Measurements from ENCODE around the gene COL15A1. TPM values are rescaled to one million over a fixed set of nuclear protein-coding genes. Genes with fewer than 3 reads are reported as not detected.
A peak's percentile ranks its signal among the peaks of the same experiment; 100 is the strongest.

The COL15A1 gene
- total and polyA plus RNA-seq, 2 of the 13 experiments (the other 11 are each of a cell fraction or from before 2014, with no cell fraction given) = not detected

- peaks cover 6% of the 10 kb centered on the region for H3K4me1 ChIP-seq (ENCODE audit: insufficient read depth, low read length)
- H3K79me2 ChIP-seq (ENCODE audit: insufficient read depth, low read length) = no peaks in the 10 kb centered on the region
- BruUV-seq (replicated peaks) = no TSS peak
- intact Hi-C loops (cut with micrococcal nuclease; ENCODE audit: unreplicated experiment) (loop anchor here (2.0 kb wide), 1 partner anchor 125 kb away; no protein-coding TSS in a partner anchor), in situ Hi-C loops (cut with HindIII; ENCODE audit: extremely low pct_ligation_motif_present, low pct_unique_long_range_greater_than_20kb) (loop anchor here (10.0 kb wide), 1 partner anchor 171 kb away; no protein-coding TSS in a partner anchor)
- H3K27ac ChIP-seq (ENCODE audit: extremely low read length, insufficient read depth, low read length) = no peak overlapping the region
- no peak for TF ChIP-seq NFKB2 (CRISPR knock-in tag; IDR thresholded peaks at IDR 0.05; ENCODE audit: borderline replicate concordance)
- no peak for TF ChIP-seq GPN1 (CRISPR knock-in tag; IDR thresholded peaks at IDR 0.05; ENCODE audit: borderline replicate concordance)
- no peaks in the 10 kb centered on the region for H4K20me1 ChIP-seq (ENCODE audit: insufficient read depth, low read length)
- POLR2A ChIA-PET = no interaction called here
- H3K9me3 ChIP-seq (ENCODE audit: low read length) = no peaks in the 10 kb centered on the region
- CTCF ChIA-PET (ENCODE audit: low intra/inter-chr PET ratio, low total read pairs) = interaction anchor here (0.7 to 2.6 kb wide), 3 partner anchors 126 to 167 kb away, joined by 3 to 18 read pairs (median 3); no protein-coding TSS in a partner anchor
- 47% methylated on average over 5 of the region's 6 CpGs for WGBS (ENCODE audit: low lambda C conversion rate)
- peak; percentile 9; the same call in 1 of the 3 replicates for ATAC-seq
- no peak overlapping the region for H3K9ac ChIP-seq (ENCODE audit: insufficient read depth, low read depth, low read length)
- H3K27me3 ChIP-seq (ENCODE audit: control insufficient read depth in 1 of 2, insufficient read depth in 2 of 2, low read length in 2 of 2) = peaks cover 4 to 38% of the 10 kb centered on the region in 2 experiments; a peak in 3 of 5 replicates
- no peak overlapping the region for H3K4me3 ChIP-seq (replicated peaks in 1 of 3; ENCODE audit: insufficient read depth in 1 of 3, low read depth in 2 of 3, low read length in 3 of 3)
- no peaks in the 10 kb centered on the region for H3K36me3 ChIP-seq (replicated peaks in 1 of 2; ENCODE audit: control insufficient read depth in 1 of 2, insufficient read depth in 2 of 2, low read length in 2 of 2)
- DNase-seq (ENCODE audit: low spot score) = no peak
- H3K4me2 ChIP-seq (ENCODE audit: low read depth, low read length) = no peak overlapping the region
- no peak overlapping the region for H2AFZ ChIP-seq (ENCODE audit: low read length)
- no peak for FAIRE-seq
Observed at GRCh38 chr9:98974106-98974505, 30.4 kb downstream of the COL15A1 start.

- H2AFZ ChIP-seq (ENCODE audit: low read length) = no peak overlapping the region
- H3K27ac ChIP-seq (ENCODE audit: extremely low read length, insufficient read depth, low read length) = no peak overlapping the region
- H4K20me1 ChIP-seq (ENCODE audit: insufficient read depth, low read length) = no peaks in the 10 kb centered on the region
- H3K4me2 ChIP-seq (ENCODE audit: low read depth, low read length) = peak overlapping the region; percentile 52; the same call in 1 of the 2 replicates
- CTCF ChIA-PET (ENCODE audit: low intra/inter-chr PET ratio, low total read pairs) = interaction anchor here (0.7 to 2.6 kb wide), 3 partner anchors 126 to 166 kb away, joined by 3 to 18 read pairs (median 3); no protein-coding TSS in a partner anchor
- POLR2A ChIA-PET = no interaction called here
- ATAC-seq (peak; percentile 42), DNase-seq (ENCODE audit: low spot score) (no peak), FAIRE-seq (no peak)
- no peaks in the 10 kb centered on the region for H3K9me3 ChIP-seq (ENCODE audit: low read length)
- H3K79me2 ChIP-seq (ENCODE audit: insufficient read depth, low read length) = no peaks in the 10 kb centered on the region
- BruUV-seq (replicated peaks) = no TSS peak
- in situ Hi-C loops (cut with HindIII; ENCODE audit: extremely low pct_ligation_motif_present, low pct_unique_long_range_greater_than_20kb) (loop anchor here (10.0 kb wide), 1 partner anchor 170 kb away; no protein-coding TSS in a partner anchor), intact Hi-C loops (cut with micrococcal nuclease; ENCODE audit: unreplicated experiment) (loop anchor here (2.0 kb wide), 1 partner anchor 126 kb away; no protein-coding TSS in a partner anchor)
- peak overlapping the region in 1 of 3 experiments; percentile 15; a peak in 1 of 6 replicates for H3K4me3 ChIP-seq (replicated peaks in 1 of 3; ENCODE audit: insufficient read depth in 1 of 3, low read depth in 2 of 3, low read length in 3 of 3)
- H3K9ac ChIP-seq (ENCODE audit: insufficient read depth, low read depth, low read length) = no peak overlapping the region
- H3K27me3 ChIP-seq (ENCODE audit: control insufficient read depth in 1 of 2, insufficient read depth in 2 of 2, low read length in 2 of 2) = peaks cover 4 to 38% of the 10 kb centered on the region in 2 experiments; a peak in 3 of 5 replicates
- H3K36me3 ChIP-seq (replicated peaks in 1 of 2; ENCODE audit: control insufficient read depth in 1 of 2, insufficient read depth in 2 of 2, low read length in 2 of 2) = no peaks in the 10 kb centered on the region
- peaks cover 6% of the 10 kb centered on the region for H3K4me1 ChIP-seq (ENCODE audit: insufficient read depth, low read length)
- TF ChIP-seq SMC3 (IDR thresholded peaks at IDR 0.05; ENCODE audit: low read length) (no peak), PAF1 (CRISPR knock-in tag; IDR thresholded peaks at IDR 0.05) (no peak), ZNF878 (CRISPR knock-in tag; IDR thresholded peaks at IDR 0.05) (no peak), SKIL (CRISPR knock-in tag; IDR thresholded peaks at IDR 0.05; ENCODE audit: borderline replicate concordance) (no peak)
- WGBS (ENCODE audit: low lambda C conversion rate) = 18% methylated on average over 9 of the region's 10 CpGs
Observed at GRCh38 chr9:98974554-98974953, 30.8 kb downstream of the COL15A1 start.
